Ishikawa (cell line): ENCODE data around the gene NACC2.

Experiments used
- EGR1 ChIP-seq: IDR thresholded peaks from 2 replicates; pipeline ENCODE4 v1.6.1; 2012
- TAF1 ChIP-seq: IDR thresholded peaks from 2 replicates; pipeline ENCODE4 v1.6.1; 2012; ENCODE audit warnings: low read depth, mild to moderate bottlenecking

- TF ChIP-seq TAF1 (no peak), EGR1 (no peak)
Observed at GRCh38 chr9:136111910-136112309, 16.8 kb upstream of the NACC2 start.
